ENCODE results near the gene MMD.
A peak's percentile ranks its signal among the peaks of the same experiment; 100 is the strongest.

Gene MMD

GRCh38 chr17:55354010-55354409, 67.6 kb downstream of the MMD start:
- DNase-seq (ENCODE audit: low read depth in 2 of 2) = no peak

DNA sequence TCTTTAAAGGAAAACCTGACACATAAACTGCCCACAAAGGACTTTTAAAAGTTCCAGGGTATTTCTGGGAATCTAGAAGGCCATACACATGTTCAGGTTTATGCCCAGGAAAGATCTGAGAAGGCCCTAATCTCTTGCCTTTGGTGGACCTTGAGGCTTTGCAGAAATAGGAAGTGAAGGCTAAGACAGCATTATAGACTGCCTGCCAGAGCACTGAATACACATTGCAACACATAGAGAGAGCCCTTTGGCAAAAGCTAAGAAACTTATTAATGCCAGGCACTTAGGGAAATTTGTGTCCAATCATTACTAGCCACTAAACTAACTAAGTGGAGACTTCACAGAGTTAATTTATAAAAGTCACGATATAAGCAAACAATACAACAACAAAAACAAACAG, 70.4 kb downstream of the MMD start:
- DNase-seq (ENCODE audit: low read depth in 2 of 2) = no peak

DNA sequence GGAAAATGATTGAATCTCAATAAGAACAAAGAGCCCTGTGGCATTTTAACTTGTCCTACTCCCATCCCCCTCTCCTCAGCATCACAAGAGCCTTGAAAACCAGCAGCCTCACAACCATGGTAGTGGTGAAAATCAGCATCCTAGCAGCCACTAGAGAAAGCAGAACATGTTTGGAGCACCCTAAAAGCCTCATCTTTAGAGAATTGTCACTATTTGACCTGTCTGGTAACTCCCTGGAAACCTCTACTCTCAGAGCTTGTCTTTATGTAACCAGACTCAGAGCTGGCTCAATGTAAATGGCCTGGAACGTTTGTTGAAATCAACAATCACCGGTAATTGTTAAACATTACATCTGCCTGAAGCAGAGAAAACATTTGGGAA, 70.8 kb downstream of the MMD start:
- no peak for DNase-seq (ENCODE audit: low read depth in 2 of 2)

- peak; percentile 5 to 9 for DNase-seq (ENCODE audit: low read depth in 2 of 2)
Measured at GRCh38 chr17:55348749-55349354, 72.8 kb downstream of the MMD start.

GRCh38 chr17:55347341-55347740, 74.3 kb downstream of the MMD start:
- DNase-seq (ENCODE audit: low read depth in 2 of 2) = no peak

DNA sequence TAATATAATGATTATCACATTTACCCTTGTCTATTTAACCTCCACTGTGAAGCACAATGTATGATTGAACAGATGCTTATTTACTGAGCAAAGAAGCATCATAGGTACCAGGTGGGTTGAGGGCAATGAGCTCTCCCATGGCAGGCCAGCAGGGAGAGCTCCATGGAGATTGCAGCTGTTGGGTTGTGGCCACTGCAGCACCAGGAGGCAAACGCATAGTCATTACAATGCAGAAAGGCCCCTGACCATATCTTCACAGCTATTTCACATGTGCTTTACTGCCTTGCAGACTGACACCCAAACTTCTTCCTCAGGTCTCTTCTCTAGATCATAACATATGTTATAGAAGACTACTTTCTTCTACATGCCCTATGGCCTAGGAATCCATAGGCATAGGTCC, 75.0 kb downstream of the MMD start:
- no peak for DNase-seq (ENCODE audit: low read depth in 2 of 2)

GRCh38 chr17:55345132-55345531, 76.5 kb downstream of the MMD start:
- DNase-seq (ENCODE audit: low read depth in 2 of 2) = no peak

- DNase-seq (ENCODE audit: low read depth in 2 of 2) = no peak
Measured at GRCh38 chr17:55344514-55344997, 77.1 kb downstream of the MMD start.

GRCh38 chr17:55343900-55344513, 77.6 kb downstream of the MMD start:
- no peak for DNase-seq (ENCODE audit: low read depth in 2 of 2)

- DNase-seq (ENCODE audit: low read depth in 2 of 2) = no peak
Measured at GRCh38 chr17:55342800-55343585, 78.6 kb downstream of the MMD start.
